Cortex of kidney (tissue), 1 donor: ENCODE data around the gene MCM3AP.
"Not testable (repeated sequence)": the region's sequence is repeated elsewhere in the genome, so short reads cannot be mapped to it uniquely, and the experiment has no call there.

Experiments used
- DNase-seq: peaks from one replicate; lab custom pipeline; 2025; lab: John Stamatoyannopoulos, UW

MCM3AP gene

DNA sequence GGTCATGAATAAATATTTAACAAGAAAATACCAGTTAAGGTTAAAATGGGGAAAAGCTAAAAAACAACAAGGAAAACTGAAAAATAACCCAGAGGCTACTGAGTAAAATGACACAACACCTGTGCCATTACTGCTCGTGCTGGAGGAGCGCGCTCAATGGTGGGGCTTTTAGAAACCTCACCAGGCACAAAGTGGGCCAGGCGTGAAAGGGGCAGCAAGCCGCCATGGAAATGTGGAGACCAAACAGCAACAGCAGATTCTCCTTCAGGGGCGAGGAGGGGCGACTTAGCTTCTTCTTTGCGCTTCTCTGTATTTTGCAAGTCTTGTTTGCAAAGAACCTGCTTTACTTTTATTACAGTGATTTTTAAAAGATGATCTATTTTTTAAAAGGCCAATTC lies 82.2 kb downstream of the MCM3AP start:
- DNase-seq, result no peak

DNA sequence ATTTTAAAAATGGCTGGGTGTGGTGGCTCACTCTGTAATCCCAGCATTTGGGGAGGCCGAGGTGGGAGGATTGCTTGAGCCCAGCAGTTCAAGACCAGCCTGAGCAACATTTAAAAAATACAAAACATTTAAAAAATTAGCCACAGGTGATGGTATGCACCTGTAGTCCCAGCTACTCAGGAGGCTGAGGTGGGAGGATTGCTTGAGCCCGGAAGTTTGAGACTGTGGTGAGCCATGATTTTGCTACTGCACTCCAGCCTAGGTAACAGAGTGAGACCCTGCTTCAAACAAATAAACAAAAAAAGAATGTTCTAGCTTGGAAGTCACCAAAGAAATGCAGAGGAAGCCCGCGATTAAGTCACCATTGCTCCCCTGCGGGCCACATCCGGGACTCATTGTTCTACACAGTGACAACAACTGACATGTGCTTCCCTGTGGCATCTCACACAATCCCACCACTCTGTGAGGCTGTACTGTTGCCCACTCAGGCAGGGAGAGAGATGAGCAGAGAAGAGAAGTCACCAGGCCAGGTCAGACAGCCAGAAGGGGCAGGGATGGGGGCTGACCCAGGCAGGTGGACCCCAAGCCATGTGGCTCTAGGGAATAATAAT lies 82.7 kb downstream of the MCM3AP start:
- no peak for DNase-seq

DNA sequence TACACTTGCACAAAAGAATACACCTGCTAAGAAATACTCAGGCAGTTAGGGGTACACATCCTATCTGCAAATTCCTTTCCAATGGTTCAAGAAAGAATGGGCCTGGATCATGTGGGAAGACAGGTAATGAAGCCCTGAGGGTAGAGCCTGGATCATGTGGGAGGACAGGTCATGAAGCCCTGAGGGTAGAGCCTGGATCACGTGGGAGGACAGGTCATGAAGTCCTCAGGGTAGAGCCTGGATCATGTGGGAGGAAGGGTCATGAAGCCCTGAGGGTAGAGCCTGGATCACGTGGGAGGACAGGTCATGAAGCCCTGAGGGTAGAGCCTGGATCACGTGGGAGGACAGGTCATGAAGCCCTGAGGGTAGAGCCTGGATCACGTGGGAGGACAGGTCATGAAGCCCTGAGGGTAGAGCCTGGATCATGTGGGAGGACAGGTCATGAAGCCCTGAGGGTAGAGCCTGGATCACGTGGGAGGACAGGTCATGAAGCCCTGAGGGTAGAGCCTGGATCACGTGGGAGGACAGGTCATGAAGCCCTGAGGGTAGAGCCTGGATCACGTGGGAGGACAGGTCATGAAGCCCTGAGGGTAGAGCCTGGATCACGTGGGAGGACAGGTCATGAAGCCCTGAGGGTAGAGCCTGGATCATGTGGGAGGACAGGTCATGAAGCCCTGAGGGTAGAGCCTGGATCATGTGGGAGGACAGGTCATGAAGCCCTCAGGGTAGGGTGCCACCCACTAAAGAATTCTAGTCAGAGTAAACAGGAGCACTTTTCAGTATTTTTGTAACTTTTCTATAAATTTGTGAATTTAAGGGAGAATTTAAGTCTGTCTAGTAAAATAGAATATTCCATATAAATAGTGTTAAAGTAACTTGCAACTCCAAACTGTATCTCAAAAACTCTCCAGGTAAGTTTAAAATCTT lies 84.3 kb downstream of the MCM3AP start:
- not testable (repeated sequence) for DNase-seq

DNA sequence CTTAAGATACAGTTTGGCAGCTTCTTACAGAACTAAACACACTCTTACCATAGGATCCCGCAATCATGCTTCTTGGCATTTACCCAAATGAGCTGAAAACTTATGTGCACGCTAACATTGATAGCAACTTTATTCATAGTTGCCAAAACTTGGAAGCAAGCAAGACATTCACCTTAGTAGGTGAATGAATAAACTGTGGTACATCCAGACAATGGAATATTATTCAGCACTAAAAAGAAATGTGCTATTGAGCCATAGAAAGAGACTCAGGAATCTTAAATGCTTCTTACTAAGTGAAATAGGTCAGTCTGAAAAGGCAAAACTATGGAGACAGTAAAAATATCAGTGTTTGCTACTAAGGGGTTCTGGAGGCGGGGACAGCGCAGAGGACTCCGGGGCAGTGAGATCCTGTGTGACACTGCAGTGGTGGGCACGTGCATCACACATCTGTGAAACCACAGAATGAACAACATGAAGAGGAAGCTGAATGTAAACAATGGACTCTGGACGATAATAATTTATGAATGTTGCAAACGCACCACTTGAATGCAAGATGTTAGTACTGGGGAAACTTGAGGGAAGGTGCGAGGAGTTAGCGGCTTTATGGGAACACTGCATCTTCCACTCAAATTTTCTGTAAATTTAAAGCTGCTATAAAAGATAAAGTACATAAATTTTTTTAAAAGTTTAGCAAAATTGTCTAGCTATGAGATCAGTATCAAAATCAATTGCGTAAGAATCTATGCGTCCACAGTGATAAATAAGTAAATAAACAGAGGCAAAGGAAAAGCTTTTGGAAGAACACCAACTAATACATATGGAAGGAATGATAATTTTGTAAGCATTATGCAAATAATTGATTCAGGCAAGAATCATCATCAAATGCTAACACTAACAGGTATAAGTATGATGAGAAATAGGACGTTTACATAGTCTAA lies 85.7 kb downstream of the MCM3AP start:
- DNase-seq, result no peak

DNA sequence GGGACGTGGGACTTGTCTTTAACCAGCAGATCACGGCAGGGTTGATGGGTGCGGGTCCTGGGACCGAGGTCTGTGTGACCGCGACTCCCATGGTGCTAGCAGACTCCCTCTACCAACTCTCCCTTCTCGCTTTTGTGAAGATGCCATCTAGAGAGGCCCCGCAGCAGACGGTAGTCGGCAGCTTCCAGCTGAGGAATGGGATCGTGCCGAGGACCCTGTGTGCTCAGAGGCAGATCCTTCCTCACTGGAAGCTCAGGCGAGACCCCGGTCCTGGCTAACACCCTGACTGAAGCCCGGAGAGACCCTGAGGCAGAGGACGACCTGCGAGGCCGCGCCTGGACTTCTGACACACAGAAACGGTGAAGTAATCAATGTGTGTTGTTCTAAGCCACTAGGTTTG lies 88.7 kb downstream of the MCM3AP start:
- DNase-seq, result no peak

DNA sequence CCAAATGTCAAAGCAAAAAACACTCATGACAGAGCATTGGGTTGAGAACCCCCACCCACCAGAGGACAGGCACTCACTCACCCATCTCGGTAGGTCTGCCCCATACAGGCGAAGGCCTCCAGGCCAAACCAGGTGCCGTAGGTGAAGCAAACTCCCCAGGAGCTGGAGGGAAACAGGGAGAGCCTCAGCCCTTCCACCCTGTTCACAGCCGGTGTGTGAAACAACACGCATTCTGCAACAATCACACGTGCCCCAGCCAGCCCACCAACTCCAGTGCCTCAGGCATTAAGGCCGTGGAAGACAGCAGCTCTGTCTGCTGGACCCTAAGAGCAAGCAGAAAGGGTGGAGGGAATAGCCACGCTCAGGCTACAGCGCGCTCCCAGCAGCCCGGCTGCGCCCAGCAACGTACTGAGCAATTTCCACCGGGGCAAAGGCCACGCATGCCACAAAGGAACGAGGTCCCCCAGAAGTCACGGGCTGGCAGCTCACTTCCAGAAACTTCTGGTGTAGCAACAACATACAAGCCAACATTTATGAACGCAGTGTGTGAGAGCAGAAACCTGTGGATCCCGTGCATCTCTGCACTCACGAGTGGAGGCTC lies 89.7 kb downstream of the MCM3AP start:
- no peak for DNase-seq

GRCh38 chr21:46194374-46195334 lies 90.8 kb downstream of the MCM3AP start:
- no peak for DNase-seq

DNA sequence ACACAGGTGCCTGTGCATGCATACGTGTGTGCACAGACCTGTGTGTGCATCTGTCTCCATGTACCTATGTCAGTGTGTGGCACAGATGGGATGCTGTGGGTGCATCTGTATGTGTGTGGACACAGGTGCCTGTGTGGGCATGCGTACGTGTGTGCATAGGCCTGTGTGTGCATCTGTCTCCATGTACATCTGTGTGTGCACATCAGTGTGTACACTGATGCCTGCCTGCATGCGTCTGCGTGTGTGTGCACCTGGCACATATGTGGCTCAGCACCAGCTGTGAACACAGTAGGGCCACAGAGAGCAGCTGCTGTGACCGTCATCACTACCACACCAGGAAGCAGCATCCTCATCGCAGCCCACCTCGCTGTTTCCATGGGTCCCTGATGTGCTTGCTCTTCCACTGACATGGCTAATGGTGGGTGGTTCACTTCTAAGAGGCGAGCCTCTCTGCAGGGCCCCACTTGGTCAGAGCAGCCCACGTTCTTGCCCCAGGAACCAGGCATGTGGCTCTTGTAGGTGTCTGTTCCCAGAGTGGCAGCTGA lies 91.5 kb downstream of the MCM3AP start:
- no peak for DNase-seq

GRCh38 chr21:46191686-46192575 lies 93.5 kb downstream of the MCM3AP start:
- no peak for DNase-seq

- no peak for DNase-seq
Observed at GRCh38 chr21:46191257-46191685, 94.1 kb downstream of the MCM3AP start.

DNA sequence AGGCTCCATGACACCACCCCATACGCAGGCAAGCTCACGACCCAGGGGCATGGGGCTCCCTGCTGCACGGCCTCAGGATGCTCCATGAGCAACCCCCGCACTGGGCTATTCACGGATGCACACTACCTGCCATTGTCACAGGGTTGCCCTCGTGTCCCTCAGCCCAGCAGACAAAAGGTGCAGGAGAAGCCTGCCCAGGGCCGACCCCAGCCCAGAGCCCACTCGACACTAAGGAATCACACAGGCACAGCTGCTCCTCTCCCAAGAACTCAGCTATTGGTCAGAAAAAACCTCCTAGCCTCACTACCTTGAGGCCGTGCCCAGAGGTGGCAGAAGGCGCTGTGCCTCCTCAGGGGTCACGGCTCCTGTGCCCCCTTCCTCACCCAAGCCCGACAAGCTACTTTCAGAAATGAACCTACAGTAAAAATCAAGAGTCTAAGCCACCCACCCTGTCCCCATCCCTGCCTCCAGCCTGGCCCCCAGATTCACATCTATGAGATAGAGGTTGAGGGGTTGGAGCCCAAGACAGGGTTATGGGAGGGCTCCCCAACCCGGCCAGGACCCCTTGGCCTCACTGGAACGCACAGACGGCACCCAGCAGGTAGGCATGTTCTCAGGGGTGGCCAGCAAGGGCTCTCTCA lies 94.8 kb downstream of the MCM3AP start:
- no peak for DNase-seq

DNA sequence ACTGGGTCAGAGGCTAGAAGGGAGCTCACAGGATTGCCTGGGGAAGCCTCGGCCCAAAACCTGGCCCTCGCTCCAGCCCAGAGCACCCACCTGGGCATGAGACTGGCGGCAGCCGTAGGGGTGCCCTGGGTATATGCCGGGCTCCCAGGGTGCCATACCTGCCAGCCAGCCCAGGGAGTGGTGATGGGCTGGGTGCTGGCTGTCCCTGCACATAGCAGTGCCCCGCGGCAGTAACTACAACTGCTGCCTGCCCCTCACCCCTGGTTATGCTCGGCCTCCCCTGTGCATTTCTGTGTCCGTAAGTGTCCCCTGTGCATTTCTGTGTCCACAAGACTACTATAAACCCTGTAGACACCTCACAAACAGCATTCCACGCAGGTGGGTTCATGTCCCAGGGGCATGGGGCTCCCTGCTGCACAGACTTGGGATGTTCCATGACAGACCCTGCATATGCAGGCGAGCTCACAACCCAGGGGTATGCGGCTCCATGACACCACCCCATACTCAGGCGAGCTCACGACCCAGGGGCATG lies 95.4 kb downstream of the MCM3AP start:
- DNase-seq, result no peak

DNA sequence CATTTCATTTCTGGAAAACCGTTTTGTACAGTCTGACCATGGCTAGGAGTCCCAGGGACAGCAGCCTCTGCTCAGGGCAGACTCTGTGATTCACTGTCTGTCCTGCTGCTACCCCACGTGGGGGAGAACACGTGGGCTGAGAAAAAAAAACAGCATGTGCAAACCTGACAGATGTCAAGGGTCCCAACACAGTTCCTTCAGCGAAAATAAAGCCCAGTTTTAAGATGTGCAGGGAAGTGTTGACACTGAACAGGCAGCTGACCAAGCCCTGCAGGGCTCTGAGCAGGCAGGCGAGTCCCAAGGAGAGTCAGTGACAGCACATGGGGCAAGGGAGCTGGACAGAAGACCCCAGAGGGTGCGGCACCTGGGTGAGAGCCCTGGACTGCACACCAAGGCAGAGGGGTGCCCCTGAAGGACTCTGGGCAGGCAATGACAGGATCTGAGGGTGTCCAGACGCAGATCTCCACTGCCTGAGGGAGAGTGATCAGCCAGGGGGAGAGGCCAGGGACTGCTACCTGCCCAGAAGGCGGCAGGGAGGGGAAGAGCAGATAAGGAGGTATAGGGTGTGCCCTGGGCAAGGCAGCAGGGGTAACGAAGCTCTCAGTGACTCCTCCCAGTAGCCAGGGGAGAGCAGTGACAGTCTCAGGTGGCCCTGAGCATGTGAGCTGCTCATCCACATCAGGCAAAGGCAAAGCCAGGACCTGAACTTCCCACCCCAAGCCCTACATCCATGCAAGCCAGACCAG lies 96.0 kb downstream of the MCM3AP start:
- no peak for DNase-seq

DNA sequence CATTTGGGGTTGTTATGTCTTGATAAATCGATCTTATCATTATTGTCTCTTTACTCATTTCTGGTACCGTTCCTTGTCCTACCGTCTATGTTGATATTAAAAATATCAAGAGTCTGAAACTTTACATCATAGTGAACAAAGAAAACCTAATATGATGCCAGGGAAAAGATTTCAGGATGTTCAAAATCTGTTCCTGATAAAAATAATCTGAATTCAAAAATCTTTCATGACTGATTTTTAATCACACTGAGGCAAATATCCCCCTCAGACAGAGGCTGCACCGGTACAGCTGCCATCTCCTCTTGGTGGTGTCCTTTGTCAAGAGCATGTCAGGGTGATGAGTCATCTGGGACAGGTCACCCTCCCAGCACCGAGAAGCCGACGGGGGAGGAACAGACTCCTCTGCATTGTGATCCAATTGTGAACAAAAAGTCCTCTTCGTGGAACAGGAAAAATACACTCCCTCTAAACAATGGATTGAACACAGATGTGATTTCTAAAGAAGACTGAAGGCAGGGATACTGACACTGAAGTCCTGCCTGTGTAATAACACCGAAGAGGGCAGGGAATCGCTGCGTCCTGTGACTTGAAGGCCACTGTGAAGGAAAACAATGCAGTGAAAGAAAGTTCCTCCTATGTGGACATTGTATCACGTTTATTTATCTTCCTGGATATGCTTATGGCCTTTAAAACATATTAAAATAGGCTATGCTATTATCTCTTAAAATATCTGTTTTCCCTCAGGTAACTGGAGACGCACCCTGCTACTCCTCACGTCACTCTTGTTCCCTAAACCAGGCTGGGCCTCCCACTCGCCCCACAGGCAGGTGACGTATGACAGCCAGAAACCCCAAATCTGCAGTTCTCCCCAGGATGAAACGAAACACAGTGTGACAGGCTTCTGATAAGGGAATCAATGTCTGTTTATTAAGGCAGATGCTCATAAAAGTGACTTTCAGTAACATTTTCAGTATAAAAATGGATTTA lies 96.9 kb downstream of the MCM3AP start:
- no peak for DNase-seq

GRCh38 chr21:46187814-46188213 lies 97.6 kb downstream of the MCM3AP start:
- DNase-seq, result no peak

DNA sequence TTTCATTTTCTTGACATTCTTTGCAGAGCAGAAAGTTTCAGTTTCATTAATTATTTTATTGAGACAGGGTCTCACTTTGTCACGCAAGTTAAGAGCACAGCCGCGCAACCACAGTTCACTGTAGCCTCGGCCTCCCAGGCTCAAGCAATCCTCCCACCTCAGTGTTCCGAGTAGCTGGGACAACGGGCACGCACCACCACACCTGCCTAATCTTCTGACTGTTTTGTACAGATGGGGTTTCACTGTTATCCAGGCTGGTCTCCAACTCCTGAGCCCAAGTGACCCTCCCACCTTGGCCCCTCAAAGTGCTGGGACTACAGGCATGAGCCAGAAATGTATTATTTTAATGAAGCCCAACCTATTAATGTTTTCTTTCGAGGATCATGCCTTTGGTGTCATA lies 98.2 kb downstream of the MCM3AP start:
- no peak for DNase-seq

DNA sequence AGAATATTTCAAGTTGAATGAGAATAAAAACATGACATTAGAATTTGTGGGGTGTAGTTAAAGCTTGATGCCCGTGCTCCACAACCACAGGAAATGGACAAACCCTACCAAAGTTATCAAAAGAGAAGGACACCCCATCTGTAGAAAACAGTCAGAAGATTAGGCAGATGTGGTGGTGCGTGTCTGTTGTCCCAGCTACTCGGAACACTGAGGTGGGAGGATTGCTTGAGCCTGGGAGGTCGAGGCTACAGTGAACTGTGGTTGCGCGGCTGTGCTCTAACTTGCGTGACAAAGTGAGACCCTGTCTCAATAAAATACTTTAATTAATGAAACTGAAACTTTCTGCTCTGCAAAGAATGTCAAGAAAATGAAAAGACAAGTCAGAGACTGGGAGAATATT lies 99.7 kb downstream of the MCM3AP start:
- no peak for DNase-seq
